Esophagus squamous epithelium (tissue), 4 donors: Measurements from ENCODE around the gene LPP.

Source experiments
- CTCF ChIP-seq, 6 experiments: fragments of 450-650 bp in 4 of 6; fragments of 200-600 bp in 2 of 6; sonication (generic) in 2 of 6; IDR thresholded peaks; one replicate each; pipeline ENCODE4 v1.5.1; 2016 to 2019; ENCODE audit warnings: antibody characterized with exemption in 6 of 6, mild to moderate bottlenecking in 4 of 6, moderate library complexity in 4 of 6
- POLR2A ChIP-seq, 4 donors: fragments of 450-650 bp; IDR thresholded peaks; one replicate each; pipeline ENCODE4 v1.6.1; 2017; ENCODE audit warnings: antibody characterized with exemption in 4 of 4, mild to moderate bottlenecking in 4 of 4, moderate library complexity in 3 of 4

- TF ChIP-seq CTCF (IDR thresholded peaks at IDR 0.05) (no peak), POLR2A (IDR thresholded peaks at IDR 0.05) (no peak)
Measured at GRCh38 chr3:188817935-188818269, 663.9 kb downstream of the LPP start.
